GM21717 (cell line): ENCODE measurements around the gene FXYD7.
"Not testable (repeated sequence)": the region's sequence is repeated elsewhere in the genome, so short reads cannot be mapped to it uniquely, and the experiment has no call there.

Experiments used
- ATAC-seq: cut with Tn5 transposase; IDR thresholded peaks from one replicate; pipeline ENCODE4 v1.9.1; 2021; ENCODE audit warnings: mild to moderate bottlenecking, moderate library complexity; ENCODE audit not compliant: unreplicated experiment

The FXYD7 gene

DNA sequence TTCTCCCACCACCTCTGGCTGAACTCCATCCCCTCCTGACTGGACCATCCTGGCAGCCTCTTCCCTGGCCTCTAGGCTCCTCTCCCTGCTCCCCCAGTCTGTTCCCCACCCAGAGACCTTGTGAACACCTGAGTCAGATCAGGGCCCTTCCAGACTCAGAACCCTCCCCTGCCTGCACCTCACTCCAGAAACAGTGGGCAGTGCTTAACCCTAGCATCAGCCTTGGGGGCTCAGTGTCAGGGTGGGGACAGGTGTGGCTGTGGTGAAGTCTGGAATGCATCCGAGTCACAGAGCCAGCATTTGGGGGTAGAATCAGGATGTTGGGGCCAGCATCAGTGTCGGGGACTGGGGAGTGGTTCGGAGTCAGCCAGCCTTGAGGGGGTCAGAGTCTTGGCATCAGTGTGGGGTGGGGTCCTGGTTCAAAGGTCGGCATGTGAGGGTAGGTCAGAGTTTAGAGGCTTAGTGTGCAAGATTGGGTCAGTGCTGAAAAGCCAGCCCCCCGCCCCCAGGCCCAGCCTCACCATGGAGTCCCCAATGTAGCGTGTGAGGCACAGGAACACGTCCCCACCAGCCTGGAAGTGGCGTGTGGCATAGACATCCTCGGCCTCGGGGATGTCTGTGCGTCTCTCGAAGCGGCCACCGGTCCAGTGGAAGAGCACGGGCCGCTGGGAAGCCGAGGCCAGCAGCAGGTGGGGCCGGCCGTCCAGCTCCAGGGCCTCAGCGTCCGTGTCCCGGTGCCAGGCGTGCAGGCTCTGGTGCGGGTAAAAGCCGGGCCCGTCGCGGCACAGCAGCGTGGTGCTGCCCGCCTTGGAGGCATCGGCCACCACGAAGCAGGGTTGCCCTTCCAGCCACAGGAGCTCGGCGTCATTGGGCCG is 17.1 kb upstream of the FXYD7 start:
- no peak for ATAC-seq

DNA sequence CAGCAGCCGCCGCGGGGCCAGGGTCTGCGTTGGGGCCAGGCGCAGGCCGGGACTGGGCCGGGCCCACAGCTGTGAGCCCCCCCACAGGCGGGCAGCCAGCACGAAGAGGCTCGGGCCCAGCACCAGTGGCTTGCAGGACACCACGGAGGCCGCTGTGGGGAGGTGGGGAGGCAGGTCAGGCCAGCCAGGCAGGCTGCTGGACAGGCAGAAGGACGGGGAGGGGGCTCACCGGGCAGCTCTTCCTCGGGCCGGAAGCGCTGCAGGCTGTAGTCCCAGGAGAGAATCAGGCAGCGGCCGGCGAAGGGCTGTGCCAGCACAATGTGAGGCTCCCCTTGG is 16.5 kb upstream of the FXYD7 start:
- no peak for ATAC-seq

DNA sequence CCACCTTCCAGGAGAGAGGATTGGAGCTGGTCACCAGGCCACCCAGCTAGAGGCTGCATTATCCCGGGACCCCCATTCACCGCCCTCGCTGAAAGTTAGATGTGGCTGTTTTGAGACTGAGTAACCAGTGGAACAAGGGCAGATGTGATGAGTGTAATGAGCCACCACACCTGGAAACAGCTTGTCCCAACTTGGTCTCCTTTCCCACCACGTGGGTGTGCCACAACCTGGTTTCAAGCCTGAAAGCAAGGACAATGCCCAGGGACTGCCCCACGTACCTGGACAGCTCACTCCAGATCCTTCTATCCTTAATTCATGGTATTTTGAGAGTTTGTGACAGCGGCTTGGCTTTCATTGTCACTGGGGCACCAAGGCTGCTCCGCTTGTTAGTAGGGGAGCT is 15.2 kb upstream of the FXYD7 start:
- ATAC-seq = no peak

DNA sequence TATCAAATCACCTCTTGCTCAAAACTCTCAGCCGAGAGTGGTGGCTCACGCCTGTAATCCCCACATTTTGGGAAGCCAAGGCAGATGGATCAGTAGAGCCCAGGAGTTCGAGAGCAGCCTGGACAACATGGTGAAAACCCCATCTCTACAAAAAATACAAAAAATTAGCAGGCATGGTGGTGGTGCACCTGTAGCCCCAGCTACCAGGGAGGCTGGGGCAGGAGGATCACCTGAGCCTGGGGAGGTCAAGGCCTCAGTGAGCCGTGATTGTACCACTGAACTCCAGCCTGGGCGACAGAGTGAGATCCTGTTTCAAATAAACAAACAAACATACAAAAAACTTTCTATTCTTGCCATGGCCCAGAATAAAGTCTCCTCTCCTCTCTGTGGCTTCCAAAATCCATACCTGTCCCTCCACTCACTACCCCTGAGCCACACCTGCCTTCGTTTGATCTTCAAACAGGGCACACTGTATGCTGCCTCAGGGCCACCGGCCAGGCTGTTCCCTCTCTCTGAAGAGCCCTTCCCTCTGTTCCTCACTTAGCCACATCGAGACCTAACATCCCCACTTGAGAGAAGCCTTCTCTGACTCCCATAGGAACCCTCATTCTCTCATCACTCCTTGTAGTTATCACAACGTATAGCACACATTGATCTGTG is 14.5 kb upstream of the FXYD7 start:
- ATAC-seq = no peak

DNA sequence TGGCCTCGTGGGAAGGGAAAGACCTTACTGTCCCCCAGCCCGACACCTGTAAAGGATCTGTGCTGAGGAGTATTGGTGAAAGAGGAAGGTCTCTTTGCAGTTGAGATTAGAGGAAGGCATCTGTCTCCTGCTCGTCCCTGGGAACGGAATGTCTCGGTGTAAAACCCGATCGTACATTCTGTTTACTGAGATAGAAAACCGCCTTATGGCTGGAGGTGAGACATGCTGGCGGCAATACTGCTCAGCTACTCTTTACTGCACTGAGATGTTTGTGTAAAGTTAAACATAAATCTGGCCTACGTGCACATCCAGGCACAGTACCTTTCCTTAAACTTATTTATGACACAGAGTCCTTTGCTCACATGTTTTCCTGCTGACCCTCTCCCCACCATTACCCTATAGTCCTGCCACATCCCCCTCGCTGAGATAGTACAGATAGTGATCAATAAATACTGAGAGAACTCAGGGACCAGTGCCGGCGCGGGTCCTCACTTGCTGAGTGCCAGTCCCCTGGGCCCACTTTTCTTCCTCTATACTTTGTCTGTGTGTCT is 13.3 kb upstream of the FXYD7 start:
- not testable (repeated sequence) for ATAC-seq

DNA sequence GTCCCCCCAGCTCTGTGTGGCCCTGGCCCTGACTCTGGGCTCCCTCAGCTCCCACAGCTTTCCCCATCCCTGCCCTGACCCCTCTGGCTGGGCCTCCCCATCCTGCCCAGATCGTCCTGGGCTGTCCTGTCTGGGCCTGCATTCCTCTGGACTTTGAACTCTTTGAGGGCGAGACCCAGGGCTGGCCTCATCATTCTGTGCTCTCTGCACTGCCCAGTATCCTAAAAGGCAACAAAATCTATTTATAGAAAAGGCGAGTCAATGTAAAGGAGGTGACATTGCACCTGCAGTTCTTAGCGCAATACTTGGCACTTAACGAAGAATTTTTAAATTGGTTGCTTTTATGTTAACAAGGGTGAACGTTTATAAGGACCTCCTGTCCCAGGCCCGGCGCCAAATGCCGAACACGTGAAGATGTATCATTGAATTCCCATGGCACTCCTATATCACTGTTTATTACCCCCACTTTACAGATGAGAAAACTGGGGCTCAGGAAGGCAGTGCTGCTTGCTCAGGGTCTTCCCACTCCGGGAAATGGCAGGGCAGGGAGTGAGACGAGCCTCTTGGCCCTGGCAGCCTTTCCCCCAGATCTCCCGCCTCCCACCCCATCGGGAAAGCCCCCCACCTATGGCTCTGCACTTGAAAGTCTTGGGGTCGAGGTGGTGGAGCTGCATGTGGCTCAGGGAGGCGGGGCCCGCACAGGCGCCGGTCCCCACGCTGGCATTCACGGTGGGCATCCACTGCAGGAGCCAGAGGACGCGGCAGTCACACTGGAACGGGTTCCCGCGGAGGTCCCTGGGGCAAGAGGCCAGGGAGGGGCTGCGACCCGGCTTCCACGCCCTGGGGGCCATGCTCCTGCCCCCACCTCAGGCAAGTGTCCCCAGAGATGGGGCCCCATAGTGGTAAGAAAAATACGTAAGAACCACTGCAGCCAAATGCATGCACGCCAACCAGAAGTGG is 12.0 kb upstream of the FXYD7 start:
- ATAC-seq = no peak

DNA sequence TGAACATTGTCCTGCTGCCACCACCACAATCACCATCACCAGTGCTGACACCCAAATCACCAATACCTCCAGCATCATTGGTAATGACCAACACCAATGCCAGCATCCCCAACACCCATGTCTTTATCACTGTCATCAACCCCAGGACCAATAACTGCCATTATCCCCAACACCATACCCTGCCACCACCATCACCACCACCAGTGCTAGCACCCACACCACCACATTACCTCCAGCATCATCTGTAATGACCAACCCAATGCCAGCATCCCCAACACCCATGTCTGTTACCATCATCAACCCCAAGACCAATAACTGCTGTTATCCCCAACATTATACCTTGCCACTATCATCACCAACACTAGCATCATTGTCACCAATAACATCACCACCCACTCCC is 10.8 kb upstream of the FXYD7 start:
- ATAC-seq = no peak

DNA sequence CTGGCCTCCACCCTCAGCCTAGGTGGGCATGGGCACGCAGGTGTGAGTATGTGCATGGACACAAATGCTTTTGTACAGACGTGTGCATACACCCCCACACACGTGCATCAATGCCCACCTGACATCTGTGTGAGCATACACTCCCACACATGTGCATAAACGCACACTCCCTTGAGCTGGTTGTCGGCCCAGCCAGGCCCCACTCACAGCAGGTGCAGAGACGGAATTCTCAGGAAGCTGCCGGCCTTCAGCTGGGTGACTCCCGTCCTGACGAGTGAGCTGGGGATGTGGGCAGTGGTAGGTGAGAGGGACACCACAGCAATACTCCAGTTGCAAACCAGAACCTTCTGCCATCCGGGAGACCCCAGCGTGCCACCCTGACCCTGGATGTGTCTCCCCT is 9.2 kb upstream of the FXYD7 start:
- no peak for ATAC-seq

DNA sequence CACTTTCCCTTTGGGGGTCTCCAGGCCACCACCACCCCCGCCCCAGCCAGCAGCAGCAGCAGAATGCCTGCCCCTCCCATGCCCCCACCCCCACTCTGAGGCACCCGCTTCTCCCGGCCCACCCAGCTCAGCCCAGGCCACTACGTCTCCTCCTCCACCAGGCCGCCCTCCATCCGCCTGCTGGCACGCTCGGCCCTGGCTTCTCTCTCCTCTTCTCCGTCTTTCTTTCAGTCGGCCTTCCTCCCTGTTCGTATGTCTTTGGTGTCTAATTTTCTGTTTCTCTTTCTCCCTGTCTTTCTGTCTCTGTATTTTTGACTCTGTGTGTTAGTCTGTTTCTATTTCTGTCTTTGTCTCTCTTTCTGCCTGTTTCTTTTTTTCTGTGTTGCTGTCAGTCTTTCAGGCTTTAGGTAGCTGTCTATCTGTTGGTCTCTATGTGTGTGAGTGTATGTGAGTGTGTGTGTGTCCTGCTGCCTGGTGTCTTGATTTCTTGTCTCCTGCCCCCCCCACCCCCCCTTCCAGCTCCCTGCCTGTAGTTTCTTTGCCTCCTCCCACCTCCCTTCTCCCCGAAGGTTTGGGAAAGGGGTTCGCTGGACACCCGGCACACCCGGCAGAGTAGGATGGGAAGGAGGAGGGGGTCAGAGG is 8.3 kb upstream of the FXYD7 start, which contains the start of gene LGI4:
Gene LGI4 (minus strand): TSS at position 459 of the 642 bp plus-strand sequence. CDS start 379 bp downstream, at position 80.
- ATAC-seq = no peak

DNA sequence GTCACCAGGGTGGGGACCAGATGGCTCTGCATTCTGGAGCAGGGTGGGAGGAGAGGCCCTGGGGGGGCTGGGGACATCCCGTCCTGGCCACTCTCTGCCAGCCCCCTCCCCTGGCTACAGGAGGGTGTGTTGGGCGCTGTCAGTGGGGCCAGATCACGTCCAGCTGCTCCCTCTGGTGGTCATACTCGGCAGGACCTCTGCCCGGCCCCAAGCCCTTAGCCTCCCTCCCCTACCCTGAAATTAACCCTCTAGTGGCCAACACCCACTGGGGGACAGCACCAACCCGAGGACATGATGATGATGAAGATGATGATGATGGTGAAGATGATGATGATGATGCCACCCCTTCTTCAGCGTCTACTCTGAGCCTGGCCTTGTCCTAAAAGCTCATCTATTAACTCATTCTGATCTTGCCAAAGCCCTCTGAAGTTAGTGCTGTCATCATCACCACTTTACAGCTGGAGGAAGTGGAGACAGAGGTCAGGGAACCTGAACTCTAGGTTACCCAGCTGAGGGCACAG is 7.6 kb upstream of the FXYD7 start:
- ATAC-seq = no peak

DNA sequence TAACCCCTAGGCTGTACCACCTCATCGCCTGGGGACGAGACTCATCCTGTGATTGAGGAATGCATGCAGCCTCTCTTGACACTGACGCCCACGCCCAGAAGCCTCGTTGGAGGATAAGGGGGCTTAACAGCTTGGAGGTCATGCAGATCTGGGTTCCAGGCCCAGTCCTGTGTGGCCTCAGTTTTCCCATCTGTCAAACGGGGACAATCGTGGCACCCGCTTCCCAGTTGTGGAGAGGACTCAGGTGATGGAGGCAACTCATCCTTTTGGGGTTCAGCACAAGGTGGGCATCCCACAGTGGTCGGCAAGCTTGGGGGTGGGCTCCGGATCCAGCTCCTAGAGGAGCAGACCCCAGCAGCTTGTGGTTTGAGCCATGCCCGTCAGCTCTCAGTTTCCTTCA is 6.8 kb upstream of the FXYD7 start:
- ATAC-seq = no peak

DNA sequence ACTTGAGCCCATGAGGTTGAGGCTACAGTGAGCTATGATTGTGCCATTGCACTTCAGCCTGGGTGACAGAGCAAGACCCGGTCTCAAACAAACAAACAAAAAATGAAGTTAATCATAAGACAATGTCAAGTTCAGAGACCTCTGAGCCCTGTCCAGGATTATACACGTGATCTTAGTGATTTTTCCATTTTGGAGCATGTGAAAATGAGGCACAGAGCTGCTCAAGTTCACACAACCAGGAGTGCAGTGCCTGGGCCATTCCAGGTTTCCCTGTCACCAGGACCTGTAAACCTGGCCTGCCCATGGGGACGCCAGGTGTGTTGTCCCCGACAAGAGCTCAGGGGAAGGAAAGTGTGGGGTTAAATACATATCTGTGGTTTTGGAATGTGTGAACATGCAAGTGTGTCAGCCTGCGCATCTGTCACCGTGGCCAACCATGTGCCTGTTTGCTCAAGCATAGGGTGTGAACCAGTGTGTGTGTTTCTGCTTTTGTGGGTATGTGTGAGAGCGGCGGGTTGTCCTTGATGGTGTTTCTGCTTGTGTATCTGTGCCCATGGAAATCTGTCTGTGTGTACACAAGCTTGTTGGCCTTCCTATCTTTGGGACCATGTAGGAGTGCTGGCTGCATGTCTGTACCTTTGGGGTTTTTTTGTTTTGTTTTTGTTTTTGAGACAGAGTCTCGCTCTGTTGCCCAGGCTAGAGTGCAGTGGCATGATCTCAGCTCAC is 5.9 kb upstream of the FXYD7 start:
- ATAC-seq = no peak

DNA sequence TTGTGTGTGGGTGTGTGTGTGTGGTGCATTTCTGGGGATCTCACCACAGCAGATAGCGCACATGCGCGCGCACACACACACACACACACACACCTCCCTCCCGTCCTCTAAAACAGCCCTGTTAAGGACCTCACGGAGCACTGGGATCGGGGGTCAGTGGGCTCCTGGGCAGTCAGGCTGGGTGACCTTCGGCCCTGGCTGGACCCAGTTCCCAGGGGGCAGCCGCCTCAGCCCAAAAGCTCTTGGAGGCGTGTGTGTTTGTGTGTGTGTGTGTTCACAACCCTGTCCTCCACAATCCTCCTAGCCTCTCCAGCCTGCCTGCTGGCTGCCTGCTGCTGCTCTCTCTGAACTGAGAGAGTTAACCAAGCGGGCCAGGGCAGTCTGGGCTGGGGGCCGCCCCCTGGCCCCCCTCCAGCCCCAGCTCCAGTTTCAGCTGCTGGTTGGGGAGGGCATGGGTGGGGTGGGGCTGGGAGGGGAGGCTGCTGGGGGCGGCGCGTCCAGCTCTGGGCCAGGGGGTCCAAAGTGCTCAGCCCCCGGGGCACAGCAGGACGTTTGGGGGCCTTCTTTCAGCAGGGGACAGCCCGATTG is 4.7 kb upstream of the FXYD7 start, which contains the start of gene FXYD1:
Gene FXYD1 (plus strand): TSS at position 520 of the 588 bp plus-strand sequence. CDS start 1,256 bp downstream, outside the sequence.
- no peak for ATAC-seq

DNA sequence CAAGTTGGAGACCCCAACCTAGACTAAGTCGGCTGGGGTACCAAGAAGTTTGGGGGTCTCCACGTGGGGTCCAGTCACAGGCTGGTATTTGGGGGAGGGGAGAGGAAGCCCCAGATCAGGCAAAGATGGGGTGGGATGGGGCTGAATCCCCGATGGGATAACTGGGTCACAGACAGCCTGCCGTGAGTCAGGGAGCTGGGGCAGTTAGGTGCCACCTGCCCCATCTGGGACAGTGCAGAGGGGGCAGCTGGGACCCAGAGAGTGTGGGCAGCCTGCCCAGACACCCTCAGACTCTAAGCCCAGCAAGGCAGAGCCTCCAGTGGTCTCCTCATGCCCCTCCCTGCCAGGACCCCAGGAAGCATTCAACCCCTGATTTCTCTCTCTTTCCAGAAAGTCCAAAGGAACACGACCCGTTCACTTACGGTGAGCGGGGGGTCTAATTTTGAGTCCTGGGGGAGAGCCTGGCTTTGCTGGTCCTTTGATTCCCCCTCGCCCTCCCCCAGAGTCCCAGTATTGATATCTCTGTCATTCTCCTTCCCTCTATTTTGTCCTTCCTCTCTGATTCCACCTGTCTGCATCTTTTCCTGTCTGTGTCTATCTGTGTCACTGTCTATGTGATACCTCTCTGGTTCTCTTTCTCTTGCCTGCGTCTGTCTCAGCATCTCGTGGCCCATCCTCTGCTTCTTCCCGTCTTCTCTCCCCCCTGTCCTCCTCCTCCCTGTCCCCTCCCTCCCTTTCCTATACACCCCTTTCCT is 2.7 kb upstream of the FXYD7 start:
- no peak for ATAC-seq

DNA sequence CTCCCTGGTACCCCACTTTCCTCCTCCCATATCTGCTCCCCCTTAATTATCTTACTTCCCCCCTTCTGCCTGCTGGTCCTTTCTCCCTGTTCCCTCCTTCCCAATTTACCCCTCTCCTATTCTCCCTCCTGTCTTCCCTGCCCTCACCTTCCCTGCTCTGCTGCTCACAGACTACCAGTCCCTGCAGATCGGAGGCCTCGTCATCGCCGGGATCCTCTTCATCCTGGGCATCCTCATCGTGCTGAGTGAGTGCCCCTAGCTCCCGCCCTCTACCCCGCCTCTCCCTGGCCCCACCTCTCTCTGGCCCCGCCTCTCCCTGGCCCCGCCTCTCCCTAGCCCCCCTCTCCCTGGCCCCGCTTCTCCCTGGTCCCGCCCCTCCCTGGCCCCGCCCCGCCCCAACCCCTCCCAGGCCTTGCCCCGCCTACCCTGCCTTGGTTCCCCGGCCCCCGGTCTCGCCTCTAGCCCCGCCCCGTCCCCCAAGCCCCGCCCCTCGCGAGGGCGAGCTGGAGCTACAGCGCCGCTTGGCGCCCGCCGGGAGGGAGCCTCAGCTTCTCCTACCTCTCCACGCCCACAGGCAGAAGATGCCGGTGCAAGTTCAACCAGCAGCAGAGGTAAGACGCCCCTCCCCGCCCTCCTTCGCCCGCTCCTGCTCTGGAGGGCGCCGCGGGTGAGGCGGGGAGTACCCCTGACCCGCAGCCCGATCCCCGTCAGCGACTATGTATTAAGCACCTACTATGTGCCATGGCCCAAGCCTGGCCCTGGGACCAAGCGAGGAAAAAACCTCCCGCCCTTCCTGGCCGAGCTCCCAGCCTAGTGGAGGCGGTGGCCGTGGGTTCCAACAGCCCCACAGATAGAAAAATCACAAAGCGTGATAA is 1.9 kb upstream of the FXYD7 start:
- no peak for ATAC-seq

DNA sequence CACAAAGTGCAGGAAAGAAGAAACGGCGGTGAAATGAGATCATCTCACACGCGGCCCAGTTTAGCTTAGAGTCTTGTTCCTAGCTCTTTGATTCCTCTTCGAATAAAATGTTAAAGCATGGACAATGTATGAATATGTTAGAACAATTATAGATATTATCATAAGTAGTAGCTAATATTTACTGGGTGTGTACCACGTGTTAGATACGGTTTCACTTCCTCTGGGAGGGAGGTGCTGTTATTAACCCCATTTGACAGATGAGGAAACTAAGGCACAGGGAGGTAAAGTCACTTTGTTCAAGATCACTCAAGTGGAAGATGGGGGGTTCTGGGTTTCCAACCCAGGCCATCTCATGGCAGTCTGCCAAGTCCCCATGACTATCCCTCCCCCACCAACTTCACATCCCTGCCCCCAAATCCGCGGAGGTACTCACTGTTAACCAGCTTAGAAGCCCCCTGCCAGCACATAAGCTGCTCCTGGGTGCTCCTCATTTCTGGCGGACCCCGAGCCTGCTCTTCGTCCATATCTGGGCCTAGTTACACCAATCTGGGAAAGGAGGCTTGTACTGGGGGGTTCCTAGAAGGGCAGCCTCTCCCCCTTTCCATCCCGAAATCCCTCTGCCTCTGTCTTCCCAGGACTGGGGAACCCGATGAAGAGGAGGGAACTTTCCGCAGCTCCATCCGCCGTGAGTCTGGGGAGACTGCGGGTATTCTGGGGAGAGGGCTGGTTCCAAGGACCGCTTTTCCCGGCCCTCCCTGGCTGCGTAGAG is 1.0 kb upstream of the FXYD7 start:
- ATAC-seq = no peak
